ENCODE results near the gene TEX11.
"Not testable (repeated sequence)": the region's sequence is repeated elsewhere in the genome, so short reads cannot be mapped to it uniquely, and the experiment has no call there.

The TEX11 gene

DNA sequence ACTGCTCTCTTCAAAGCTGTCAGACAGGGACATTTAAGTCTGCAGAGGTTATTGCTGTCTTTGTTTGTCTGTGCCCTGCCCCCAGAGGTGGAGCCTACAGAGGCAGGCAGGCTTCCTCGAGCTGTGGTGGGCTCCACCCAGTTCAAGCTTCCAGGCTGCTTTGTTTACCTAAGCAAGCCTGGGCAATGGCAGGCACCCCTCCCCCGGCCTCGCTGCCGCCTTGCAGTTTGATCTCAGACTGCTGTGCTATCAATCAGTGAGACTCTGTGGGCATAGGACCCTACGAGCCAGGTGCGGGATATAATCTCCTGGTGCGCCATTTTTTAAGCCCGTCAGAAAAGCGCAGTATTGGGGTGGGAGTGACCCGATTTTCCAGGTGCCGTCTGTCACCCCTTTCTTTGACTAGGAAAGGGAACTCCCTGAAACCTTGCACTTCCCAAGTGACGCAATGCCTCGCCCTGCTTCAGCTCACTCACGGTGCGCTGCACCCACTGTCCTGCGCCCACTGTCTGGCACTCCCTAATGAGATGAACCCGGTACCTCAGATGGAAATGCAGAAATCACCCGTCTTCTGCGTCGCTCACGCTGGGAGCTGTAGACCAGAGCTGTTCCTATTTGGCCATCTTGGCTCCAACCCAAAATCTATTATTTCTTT, 338.5 kb downstream of the TEX11 start:
- FAIRE-seq: not testable (repeated sequence)

DNA sequence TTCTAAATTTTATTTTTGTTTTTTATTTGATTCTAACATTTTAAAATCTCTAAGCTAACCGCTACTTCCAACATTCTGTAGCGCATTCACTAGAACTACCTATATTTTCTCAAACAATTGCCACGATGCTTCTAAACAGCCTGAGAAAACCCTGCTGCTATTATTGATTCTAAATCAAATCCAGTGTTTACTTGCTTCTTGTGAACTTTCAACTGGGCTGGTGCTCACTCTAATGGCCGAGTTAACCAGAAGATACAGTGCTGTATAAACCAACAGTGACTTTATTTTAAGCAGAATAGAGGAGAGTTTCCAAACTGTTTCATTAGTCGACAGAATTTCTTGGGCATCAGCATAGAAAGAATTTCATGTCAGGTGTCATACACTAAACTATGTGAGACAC, 353.6 kb downstream of the TEX11 start:
- FAIRE-seq: no peak

DNA sequence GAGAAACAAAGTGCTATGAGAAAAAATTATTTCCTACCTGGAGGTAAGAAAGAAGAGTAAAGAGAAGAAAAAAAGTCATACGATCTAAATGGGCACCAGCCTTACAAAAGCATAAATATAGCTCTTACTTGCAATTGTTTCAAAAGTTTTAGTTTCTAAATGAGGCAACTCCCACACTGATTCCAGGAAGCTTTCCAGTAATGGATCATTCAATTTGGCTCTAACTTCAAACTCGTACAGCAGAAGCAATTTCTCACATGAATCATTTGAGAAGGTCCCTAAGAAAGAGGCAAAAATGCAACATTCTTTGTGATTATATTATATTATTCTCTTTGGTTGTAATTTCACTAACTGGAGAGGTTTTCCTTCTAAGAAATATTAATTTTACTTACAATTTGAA, 354.0 kb downstream of the TEX11 start:
- FAIRE-seq: no peak

DNA sequence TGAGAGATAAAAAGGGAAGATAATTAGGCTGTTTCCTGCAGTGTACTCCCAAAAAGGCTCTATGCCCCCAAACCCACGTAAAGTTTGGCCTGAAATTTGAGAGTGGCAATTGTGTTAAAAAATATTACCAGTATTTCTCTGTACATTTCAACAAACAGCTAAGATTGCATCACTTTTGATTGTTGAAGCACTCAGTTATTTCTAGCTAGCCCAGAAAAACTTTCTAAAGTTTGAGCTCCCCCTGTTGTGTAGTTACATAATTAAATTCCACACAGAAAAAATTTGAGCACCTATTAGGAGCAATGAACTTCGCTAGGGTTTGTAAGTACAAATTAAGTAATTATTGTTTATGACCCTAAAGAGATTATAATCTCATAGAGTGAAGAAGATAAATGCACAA, 354.4 kb downstream of the TEX11 start:
- no peak for FAIRE-seq

DNA sequence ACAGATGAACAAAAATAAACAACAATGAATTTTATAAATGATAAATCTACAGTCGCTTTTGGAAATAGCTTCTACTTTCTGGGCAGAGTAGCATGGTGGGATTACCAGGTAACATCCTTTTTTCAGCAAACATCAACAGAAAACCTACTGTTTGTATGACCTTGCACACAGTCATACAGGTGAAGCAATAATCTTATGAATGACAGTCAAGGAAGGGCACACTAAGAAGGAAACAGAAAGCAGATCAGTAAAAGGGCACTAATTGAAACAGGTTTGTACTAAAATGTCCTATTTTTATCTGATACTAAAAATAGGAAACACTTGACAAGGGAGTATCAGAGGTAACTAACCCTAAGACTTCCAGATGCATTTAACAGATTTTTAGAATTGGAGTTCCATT, 355.0 kb downstream of the TEX11 start:
- FAIRE-seq: no peak

DNA sequence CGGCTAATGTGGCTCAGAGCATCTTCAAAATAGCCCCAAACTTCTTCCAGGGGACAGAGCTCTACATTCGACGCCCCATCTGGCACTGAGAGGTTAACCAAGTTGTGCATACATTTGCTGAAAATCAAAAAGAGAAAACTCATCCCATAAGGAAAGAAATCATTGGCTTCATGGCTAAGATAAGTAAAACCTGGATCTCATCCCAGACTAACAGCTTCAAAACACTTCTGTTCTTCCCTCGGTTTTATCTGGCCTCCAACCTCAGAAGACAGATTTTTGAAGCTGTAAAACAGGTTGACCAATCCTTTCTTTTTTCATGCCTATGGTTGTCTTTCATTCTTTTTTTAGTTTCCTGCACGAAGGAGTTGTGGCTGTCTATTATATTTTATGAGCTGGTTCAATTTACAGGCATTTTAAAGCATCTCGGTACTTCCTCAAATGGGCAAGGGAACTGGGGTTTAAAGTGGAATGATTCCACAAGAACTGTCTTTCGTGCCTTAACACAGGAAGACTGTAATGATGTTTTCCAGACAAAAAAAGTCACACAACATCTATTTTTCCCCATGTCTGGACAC, 356.3 kb downstream of the TEX11 start:
- no peak for FAIRE-seq

DNA sequence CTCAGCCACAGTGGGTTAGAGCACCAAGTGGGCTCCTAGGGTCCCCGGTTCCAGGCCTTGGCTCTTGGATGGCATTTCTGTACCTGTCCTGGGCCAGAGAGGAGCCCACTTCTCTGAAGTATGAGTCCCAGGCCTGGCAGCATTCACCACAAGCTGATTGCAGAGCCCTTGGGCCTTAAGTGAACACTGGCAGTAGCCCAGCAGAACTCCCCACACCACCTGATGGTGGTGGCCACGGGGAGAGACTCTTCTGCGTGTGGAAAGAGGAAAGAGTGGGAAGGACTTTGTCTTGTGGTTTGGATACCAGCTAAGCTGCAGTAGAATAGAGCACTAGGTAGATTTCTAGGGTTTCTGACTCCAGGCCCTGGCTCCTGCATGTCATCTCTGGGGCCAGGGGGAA, 359.1 kb downstream of the TEX11 start:
- no peak for FAIRE-seq

DNA sequence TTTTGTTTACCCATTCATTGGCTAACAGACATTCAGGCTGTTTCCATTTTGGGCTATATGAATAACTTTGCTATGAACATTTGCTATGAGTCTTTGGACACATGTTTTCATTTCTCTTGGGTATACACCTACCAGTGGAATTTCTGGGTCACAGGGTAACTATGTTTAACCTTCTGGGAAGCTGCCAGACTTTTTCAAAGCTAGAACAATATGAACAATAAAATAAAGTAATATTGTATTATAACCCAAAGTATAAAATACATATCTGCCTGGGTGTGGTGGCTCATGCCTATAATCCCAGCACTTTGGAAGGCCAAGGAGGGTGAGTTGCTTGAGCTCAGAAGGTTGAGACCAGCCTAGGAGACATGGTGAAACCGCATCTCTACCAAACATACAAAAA, 373.3 kb downstream of the TEX11 start:
- no peak for FAIRE-seq

DNA sequence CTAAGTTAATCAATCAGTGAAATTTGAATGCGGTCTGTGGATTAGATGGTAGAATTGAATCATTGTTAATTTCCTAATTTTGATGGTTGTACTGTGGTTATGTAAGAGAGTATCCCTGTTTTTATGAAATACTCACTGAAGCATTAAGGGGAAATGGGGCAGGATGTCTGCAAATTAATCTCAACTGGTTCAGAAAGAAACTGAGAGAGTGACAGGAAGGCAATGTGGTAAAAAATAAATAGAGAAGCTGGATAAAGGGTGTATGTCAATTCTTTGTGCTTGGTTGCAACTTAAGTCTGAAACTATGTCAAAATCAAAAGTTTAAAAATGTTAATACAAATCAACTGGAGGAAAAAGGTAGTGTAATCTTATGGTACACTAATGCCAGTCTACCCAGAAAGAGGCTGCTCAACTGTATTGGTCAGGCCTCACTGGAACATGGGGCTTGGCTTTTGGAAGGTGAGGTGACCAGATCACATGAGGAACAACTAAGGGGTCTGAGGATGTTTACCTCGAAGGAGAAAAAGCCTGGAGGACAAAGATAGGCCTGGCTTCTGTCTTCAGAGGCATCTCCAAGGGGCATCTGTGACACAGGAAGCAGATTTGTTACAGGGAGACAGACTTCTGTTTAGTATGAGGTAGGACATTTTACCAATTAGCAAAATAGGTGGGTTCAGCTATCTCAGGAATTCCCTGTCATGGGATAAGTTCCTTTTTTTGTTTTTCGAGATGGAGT, 380.7 kb downstream of the TEX11 start:
- no peak for FAIRE-seq

DNA sequence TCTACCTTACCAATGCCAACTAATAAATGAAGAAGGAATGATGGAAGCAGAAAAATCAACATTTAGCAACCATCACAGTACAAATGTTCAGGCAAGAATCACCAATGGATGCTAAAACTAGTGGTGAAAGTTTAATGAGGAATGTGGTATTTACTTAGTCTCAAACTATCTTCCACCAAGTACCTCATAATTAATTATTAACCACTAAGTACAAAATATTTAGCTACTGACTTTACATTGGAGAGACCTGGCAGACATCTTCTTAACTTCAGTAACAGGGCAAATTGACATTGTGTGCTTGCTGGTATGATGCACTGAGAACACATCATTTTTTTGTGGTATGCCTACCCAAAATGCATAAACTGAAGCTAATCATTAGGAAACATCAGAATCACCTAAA, 381.5 kb downstream of the TEX11 start:
- no peak for FAIRE-seq

DNA sequence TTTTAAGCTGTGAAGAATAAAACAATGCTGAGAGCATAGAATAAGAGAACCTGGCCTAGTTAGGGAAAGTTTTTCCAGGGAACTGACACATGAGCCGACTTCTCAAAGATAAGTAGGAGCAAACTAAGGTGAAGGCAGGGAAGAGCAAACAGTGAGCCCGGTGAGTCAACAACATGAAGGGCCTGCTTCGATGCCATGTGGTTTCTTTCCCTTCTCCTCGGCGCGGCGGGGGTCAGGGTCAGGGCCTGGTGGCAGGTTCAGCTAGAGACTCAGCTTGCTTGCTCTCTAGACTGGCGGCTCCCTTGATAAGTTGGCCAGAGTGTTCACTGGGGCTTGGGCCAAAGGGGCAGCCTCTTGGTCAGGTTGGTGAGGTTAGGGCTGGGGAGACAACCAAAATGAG, 382.8 kb downstream of the TEX11 start:
- FAIRE-seq: no peak

DNA sequence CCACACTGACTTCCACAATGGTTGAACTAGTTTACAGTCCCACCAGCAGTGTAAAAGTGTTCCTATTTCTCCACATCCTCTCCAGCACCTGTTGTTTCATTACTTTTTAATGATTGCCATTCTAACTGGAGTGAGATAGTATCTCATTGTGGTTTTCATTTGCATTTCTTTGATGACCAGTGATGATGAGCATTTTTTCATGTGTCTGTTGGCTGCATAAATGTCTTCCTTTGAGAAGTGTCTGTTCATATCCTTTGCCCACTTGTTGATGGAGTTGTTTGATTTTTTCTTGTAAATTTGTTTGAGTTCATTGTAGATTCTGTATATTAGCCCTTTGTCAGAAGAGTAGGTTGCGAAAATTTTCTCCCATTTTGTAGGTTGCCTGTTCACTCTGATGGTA, 392.8 kb downstream of the TEX11 start:
- not testable (repeated sequence) for FAIRE-seq

DNA sequence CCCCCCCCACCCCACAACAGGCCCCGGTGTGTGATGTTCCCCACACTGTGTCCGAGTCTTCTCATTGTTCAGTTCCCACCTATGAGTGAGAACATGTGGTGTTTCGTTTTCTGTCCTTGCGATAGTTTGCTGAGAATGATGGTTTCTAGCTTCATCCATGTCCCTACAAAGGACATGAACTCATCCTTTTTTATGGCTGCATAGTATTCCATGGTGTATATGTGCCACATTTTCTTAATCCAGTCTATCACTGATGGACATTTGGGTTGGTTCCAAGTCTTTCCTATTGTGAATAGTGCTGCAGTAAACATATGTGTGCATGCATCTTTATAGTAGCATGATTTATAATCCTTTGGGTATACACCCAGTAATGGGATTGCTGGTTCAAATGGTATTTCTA, 393.2 kb downstream of the TEX11 start:
- FAIRE-seq: not testable (repeated sequence)

DNA sequence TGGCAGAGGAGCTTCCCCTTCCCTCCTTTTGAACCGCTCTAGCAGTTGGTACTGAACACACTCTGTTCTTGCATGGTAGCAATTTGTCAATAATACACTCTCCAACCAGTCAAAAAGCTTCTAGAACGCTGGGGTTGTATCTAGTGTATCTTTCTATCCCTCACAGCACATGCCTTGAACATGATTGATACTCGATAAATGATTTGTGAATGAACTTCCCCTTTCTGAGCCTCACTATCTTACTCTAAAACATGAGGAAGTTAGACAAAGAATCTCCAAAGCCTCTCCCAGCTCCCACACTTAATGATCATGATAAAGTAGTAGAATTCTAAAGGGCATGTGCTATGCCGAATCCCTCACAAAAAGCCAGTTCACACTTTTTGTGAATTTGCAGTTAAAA, 399.4 kb downstream of the TEX11 start:
- no peak for FAIRE-seq

DNA sequence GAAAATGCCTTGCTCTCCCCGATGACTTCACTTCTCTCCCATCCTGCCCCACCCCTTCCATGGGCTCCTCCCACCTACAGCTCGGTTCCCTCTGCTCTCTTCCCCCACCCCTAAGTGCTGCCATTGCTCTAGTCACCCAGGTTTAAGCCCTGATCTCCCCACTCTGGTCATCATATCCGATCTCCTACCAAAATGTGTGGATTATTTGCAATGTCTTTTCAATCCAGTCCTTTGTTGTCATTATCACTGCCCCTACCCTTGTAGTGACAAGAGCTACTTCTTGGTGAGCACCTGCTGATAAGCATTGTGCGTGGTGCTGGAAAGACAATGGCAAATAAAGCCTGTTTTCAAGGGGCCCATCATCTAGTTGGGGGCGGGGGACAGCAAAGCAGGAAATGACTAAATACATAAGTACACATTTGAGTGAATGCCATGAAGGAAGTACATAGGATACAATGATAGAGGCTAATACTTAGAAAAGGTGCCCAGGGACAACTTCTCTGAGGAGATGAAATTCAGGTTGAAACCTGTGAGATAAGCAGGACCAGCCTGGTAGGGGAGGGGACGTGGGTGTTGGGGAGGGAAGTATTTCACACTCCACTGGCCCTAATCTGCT, 400.1 kb downstream of the TEX11 start:
- no peak for FAIRE-seq

DNA sequence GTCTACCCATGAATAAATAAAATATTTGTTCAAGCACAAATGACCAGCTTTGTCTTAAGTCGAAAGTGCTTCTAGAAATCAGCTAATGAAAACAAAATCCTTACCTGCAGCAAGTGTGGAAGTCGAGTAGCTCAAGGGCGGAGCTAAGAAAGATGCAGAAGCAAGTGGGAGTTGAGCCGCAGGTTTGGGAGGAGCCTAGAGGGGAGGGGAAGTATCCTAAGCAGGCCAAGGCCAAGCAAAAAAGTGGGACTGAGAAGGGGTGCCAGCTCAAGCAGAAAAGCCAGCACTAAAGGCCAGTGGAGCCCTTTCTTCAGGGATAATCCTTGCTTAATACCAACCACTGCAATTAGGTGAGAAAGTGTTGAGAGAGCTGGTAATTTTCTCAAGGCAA, 403.1 kb downstream of the TEX11 start:
- FAIRE-seq: no peak

DNA sequence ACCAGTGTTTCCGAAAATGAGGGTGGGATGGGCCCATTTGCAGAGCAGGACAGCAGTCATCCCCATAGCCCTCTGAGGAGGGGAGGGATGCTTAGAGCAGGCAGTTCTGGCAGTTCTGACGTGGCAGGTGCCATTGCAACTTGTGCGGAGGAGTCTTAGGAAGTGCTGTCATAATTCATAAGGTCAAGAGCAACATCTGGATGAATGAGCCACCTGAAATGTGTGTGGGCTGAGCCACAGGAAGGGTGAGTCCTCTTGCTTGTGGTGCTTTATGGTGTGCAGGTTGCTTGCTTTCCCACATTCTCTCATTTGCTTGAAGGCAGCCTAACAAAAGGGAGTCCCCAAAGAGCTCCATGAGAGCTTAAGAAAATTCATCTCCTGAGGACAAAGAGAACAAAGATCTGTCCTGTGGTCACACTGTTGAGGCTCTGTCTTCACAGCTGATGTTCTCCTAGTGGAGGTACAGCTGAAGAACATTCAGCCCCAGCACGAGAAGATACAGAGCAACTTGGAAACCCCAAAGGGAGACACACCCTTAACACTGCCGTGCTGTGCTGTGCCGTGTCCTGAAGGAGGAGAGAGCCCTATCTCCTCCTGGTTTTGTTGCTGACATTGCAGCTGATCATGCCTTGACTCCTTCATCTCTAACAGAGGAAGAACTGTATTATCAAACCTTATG, 403.6 kb downstream of the TEX11 start:
- no peak for FAIRE-seq

DNA sequence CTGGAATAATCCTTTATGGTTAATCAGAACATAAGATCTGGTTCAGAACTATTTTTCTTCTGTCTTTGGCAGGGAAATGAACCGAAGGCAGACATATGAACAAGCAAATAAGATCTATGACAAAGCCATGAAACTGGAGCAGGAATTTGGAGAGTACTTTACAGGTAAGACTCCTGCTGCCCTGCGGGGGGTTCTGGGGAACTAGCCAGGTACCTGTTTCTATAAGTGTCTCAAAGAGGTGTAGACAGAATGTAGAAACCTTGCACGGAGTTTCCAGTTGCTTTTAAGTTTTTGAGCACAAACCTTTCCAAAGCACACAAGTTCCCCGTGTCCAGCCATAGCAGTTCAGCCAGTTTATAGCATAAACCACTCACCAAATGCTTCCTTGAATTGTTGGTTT, 407.7 kb downstream of the TEX11 start:
- FAIRE-seq: no peak

DNA sequence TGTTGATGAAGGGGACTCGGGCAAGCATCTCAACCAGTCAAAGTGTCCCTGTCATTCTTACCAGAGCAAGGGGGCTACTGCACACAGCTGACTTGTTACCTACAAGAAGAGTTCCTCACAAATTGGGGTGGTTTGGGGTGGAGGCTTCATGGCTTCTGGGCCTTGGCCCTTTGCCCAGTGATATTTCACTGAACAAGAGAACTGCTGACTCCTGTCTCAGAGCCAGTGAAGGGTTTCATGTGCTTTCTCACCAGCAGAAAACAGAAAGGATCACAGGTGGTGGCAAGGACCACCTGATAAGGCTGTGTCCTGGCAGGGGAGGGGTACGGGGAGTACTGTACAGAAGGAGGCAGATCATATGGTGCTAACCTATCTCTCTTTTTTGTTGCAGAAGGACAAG, 410.4 kb downstream of the TEX11 start:
- FAIRE-seq: no peak

DNA sequence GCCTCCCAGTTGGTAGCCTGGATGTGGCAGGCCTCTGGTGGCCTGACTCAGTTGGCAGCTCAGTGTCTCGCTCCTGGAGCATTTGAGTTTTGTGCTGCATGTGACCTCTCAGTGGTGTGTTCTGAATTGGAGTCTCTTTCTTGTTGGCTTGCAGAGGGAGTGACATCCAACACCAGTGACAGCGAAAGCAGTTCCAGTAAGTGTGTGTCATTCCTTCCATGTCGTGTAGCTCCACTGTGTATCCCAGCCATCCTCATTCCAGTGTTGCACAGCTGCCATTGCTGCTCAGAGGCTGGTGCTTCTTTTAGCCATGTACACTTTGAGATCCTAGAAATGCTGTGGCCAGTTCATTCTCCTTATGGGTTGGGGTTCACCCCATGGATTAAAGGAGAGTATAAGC, 411.5 kb downstream of the TEX11 start:
- FAIRE-seq: no peak

DNA sequence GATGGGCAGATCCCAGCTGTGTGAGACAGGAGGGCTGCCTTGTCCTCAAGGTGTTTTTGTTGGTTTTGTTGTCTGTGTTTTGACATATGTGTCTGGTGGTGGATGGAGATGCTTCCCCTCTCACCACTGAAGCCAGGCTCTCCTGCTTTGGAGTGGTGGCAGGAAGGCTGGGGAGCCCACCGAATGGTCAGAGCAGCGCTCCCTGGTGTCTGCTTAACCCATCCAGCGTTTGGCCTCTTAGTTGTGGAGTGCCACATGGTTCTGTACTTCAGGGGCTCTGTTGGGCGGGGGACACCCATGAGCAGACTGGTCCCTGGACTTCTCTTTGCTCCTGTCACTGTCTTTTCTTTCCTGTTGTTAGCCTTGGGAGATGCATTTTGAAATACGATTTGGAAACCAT, 412.0 kb downstream of the TEX11 start:
- FAIRE-seq: no peak

DNA sequence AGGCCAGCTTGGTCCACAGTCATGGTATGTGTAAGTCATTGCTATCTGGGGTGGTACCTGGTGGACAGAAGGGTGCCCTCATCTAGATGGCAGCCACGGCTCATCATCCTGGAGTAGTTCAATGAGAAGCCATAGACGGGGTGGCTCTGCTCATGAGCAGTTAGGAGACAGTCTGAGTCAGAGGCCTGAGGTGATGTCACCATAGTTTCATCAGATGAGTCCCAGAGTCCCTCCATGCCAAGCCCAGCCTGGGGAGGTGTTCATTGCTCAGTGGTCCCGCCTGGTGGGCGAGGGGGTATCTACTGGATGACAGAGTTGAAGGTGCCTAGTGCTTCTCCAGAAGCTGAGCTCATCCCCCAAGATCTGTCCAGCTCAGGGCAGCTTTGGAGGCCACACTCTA, 414.1 kb downstream of the TEX11 start:
- FAIRE-seq: no peak

DNA sequence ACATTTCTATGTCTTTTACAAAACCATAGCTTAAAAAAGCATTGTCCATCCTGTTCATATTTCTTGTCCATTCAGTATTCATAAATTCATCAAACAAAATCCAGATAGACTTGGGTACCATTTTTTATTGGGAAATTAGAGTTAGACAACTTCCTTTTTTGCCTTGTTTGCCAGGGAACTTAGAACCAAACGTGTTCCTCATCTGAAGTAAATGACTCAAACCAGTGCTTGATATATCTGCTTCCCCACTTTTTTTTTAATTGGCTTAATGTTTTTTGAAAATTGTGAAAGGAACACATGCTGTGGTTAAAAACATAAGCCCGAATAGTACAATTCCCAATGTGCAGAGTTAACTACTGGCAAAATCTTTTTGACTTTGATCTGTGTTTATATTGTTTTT, 419.7 kb downstream of the TEX11 start:
- no peak for FAIRE-seq

DNA sequence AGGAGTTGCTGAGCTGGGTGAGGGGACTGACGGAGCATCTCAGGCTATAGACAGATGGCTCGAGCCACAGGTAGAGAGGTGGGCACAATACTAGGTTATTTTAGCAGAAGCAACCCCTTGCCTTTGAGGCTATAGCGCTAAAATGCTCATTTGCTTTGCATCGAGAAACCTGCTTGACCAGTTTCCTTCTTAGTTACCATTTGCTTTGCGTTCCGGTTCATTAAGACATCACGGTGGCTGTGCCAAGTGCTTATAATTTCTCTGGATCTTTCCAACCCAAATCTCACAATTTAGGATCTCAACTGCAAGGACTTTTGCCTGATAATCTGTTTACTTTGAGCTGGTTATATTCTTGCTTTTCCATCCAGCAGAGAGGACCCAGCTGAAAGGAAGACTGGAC, 423.0 kb downstream of the TEX11 start:
- FAIRE-seq: no peak
